Small intestine (tissue), 4 donors: ENCODE results near the gene RICTOR. TPM values are rescaled to one million over a fixed set of nuclear protein-coding genes. Genes with fewer than 3 reads are reported as not detected.

ENCODE experiments used
- polyA plus RNA-seq, 4 donors: library from polyadenylated mRNA; stranded (reverse) in 3 of 4; unstranded in 1 of 4; fragments of 200-250 nt in 3 of 4; fragments of 120-200 nt in 1 of 4; gene quantifications; one replicate each; pipeline versions ENCODE4 v1.2.1 to v1.2.3, GENCODE V29; 2013
- donor health status: healthy with polysubstance abuse.
- donor health status: Bipolar disorder and iron deficiency.
- donor health status: healthy.

The RICTOR gene
- polyA plus RNA-seq, 4 donors: 2.4 to 20.2 (median 3.3) TPM

Other genes starting within 250 kb of the RICTOR start
- gene OSMR, start 228.4 kb downstream of the RICTOR start, polyA plus RNA-seq: 1 to 10 TPM in 2 of 4 donors, under 1 TPM in 2; 0.22 to 9.2 (median 1.7) TPM
- gene FYB1, start 145.2 kb upstream of the RICTOR start, polyA plus RNA-seq: 10 to 100 TPM in 1 of 4 donors, 1 to 10 TPM in 3; 3.5 to 12.4 (median 4.9) TPM